ENCODE measurements around the gene VEGFD.

- TF ChIP-seq GATA2 (IDR thresholded peaks at IDR 0.05; ENCODE audit: low read depth, low read length) (no peak; the same call in 1 of the 2 replicates), GATA3 (IDR thresholded peaks at IDR 0.05; ENCODE audit: low read depth, low read length) (0 out of 2 replicates have a peak, but pooled peaks have one; percentile 11)
Observed at GRCh38 chrX:15404401-15405096, 20.3 kb upstream of the VEGFD start.
